ENCODE measurements around the gene RPL23.

DNA sequence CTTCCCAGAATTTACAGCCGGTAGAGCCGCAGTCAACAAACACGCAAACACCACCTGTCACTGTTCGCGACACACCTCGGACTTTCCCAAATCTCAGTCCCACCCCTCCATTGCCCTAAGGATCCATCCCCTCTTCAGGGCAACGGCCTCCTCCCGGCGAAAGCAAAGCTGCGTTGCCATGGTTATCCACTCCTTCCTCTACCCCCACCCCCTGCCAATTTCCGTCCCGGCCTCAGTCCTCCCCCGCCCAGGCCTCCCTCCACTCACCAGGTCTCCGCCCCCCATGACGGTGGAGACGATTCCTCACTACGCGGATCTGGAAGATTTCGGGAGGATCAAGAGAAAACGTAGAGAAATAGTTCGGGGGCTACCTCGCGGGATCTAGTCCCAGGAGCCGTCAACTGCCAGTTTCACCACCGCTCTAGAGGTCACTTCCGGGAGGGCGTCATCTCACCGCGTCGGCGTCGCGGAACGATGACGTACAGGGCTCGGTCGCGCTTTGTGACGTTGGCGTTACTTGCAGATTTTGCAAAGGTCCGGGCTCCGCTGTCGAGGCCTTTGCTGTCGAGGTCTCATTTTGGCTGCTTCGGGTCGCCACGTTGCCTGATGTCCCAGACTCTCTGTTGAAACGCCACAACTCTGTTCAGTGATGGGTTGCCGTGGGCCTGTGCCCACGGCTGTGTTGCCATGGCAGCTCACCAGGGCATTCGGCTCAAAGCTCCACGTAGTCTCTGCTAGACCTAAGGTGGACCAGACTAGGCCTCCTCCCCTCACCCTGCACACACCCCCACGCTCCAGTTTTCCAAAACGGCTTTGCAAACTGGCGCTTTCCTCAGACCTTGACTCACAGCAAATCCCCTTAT lies 28.4 kb downstream of the RPL23 start, which contains the start of gene CWC25:
- TF ChIP-seq CTCF (conservative IDR thresholded peaks at IDR 0.05 in 1 of 2, IDR thresholded peaks at IDR 0.05 in 1 of 2; ENCODE audit: extremely low read depth in 1 of 2, insufficient read depth in 1 of 2, low read depth in 1 of 2, low read length in 2 of 2) (no peak), EZH2 (IDR thresholded peaks at IDR 0.05; ENCODE audit: borderline replicate concordance, low read length) (no peak)

All from mammary epithelial cell (primary cell).